SH-SY5Y (cell line): ENCODE data around the gene MDFI.

ENCODE experiments used
- GATA2 ChIP-seq: IDR thresholded peaks from 2 replicates; pipeline ENCODE4 v1.6.1; 2011; ENCODE audit warnings: mild to moderate bottlenecking, low read depth, low read length
- GATA3 ChIP-seq: IDR thresholded peaks from 2 replicates; pipeline ENCODE4 v1.6.1; 2011; ENCODE audit warnings: low read depth, mild to moderate bottlenecking, low read length, moderate library complexity

GRCh38 chr6:41615311-41615710 is 23.0 kb upstream of the MDFI start:
- TF ChIP-seq GATA2, result no peak
- no peak for TF ChIP-seq GATA3
